K562 (cell line): ENCODE data around the gene ATP6V0E1. TPM values are rescaled to one million over a fixed set of nuclear protein-coding genes. Genes with fewer than 3 reads are reported as not detected.

ENCODE experiments used
- BMI1 ChIP-seq: fragments of 150-350 bp; IDR thresholded peaks from 2 replicates; pipeline ENCODE4 v1.6.1; 2014; ENCODE audit warnings: low read length
- CBFA2T3 ChIP-seq: fragments of 450-650 bp; IDR thresholded peaks from 2 replicates; pipeline ENCODE4 v1.6.1; 2017
- CHD4 ChIP-seq: fragments of 200-600 bp; sonication (generic); IDR thresholded peaks from 3 replicates; pipeline ENCODE4 v1.6.1; 2012; ENCODE audit warnings: low read depth, mild to moderate bottlenecking, mixed read lengths, low read length, inconsistent platforms; ENCODE audit not compliant: insufficient read depth, insufficient replicate concordance, poor library complexity, severe bottlenecking
- DLX4 ChIP-seq: fragments of 250-450 bp; sonication (Bioruptor Pico); IDR thresholded peaks from 2 replicates; pipeline ENCODE4 v1.6.1; 2021; ENCODE audit warnings: mild to moderate bottlenecking
- DPF2 ChIP-seq: fragments of 450-650 bp; IDR thresholded peaks from 2 replicates; pipeline ENCODE4 v1.6.1; 2016
- FOXJ3 ChIP-seq: sonication (generic); formaldehyde crosslinking; IDR thresholded peaks from 2 replicates; pipeline ENCODE4 v1.4.0; 2020; ENCODE audit warnings: mild to moderate bottlenecking, missing genetic modification reagents
- FOXM1 ChIP-seq, 2 experiments: fragments of 450-650 bp in 1 of 2; sonication (generic) in 1 of 2; formaldehyde crosslinking in 1 of 2; IDR thresholded peaks; 2 replicates each; pipeline versions ENCODE4 v1.6.1 to v1.9.0; 2017 to 2022; ENCODE audit warnings: low read depth in 2 of 2, mild to moderate bottlenecking in 2 of 2, missing genetic modification reagents in 1 of 2, moderate library complexity in 1 of 2
- GTF2A2 ChIP-seq: IDR thresholded peaks from 2 replicates; pipeline ENCODE4 v1.6.1; 2016; ENCODE audit warnings: mild to moderate bottlenecking, missing genetic modification characterization, missing compliant biosample characterization
- IFI16 ChIP-seq: fragments of 250-450 bp; sonication (Bioruptor Pico); IDR thresholded peaks from 2 replicates; pipeline ENCODE4 v2.1.2; 2022; ENCODE audit warnings: mild to moderate bottlenecking, inconsistent platforms
- KDM1A ChIP-seq, 2 experiments: fragments of 450-650 bp; IDR thresholded peaks; 2 replicates each; pipeline ENCODE4 v1.6.1; 2016; ENCODE audit warnings: mild to moderate bottlenecking in 2 of 2
- KLF13 ChIP-seq: fragments of 450-650 bp; IDR thresholded peaks from 2 replicates; pipeline ENCODE4 v1.6.1; 2016; ENCODE audit warnings: missing genetic modification characterization, low read depth, mild to moderate bottlenecking, missing compliant biosample characterization, moderate library complexity, borderline replicate concordance
- LCOR ChIP-seq: sonication (generic); formaldehyde crosslinking; IDR thresholded peaks from 2 replicates; pipeline ENCODE4 v1.8.0; 2022; ENCODE audit warnings: mild to moderate bottlenecking, missing genetic modification reagents
- NBN ChIP-seq: fragments of 450-650 bp; IDR thresholded peaks from 2 replicates; pipeline ENCODE4 v1.6.1; 2016; ENCODE audit warnings: low read depth, mild to moderate bottlenecking
- NCOA6 ChIP-seq: fragments of 450-650 bp; IDR thresholded peaks from 2 replicates; pipeline ENCODE4 v1.6.1; 2017; ENCODE audit warnings: mild to moderate bottlenecking
- NFE2 ChIP-seq: IDR thresholded peaks from 2 replicates; pipeline ENCODE4 v1.6.1; 2014; ENCODE audit warnings: antibody characterized with exemption, low read depth
- POLR3G ChIP-seq: IDR thresholded peaks from 2 replicates; pipeline ENCODE4 v1.6.1; 2011; ENCODE audit not compliant: insufficient read length, insufficient replicate concordance; ENCODE audit errors: extremely low read depth
- RUNX1 ChIP-seq: sonication (generic); IDR thresholded peaks from 2 replicates; pipeline ENCODE4 v1.6.1; 2016; ENCODE audit warnings: antibody characterized with exemption, low read depth
- SIX5 ChIP-seq, 2 experiments: IDR thresholded peaks; 2 replicates each; pipeline ENCODE4 v1.6.1; 2011; ENCODE audit warnings: low read length in 2 of 2, borderline replicate concordance in 1 of 2, low read depth in 1 of 2, mild to moderate bottlenecking in 1 of 2, moderate library complexity in 1 of 2; ENCODE audit not compliant: insufficient read depth in 1 of 2
- SRF ChIP-seq, 2 experiments: fragments of 250-450, 450-650 bp in 1 of 2; sonication (Bioruptor Pico) in 1 of 2; sonication (generic) in 1 of 2; formaldehyde crosslinking; IDR thresholded peaks; 2 replicates each; pipeline versions ENCODE4 v1.5.0 to v1.5.1; 2020 to 2022; ENCODE audit warnings: mild to moderate bottlenecking in 1 of 2, missing genetic modification reagents in 1 of 2
- THAP7 ChIP-seq: fragments of 250-450 bp; sonication (Bioruptor Pico); IDR thresholded peaks from 2 replicates; pipeline ENCODE4 v1.5.0; 2021
- XRCC4 ChIP-seq: IDR thresholded peaks from one replicate; pipeline ENCODE4 v1.6.1; 2011; ENCODE audit not compliant: insufficient read depth, insufficient read length; ENCODE audit errors: extremely low read depth
- ZBTB1 ChIP-seq: sonication (generic); formaldehyde crosslinking; IDR thresholded peaks from 2 replicates; pipeline ENCODE4 v1.8.1; 2023; ENCODE audit warnings: missing genetic modification reagents, low read depth, mild to moderate bottlenecking, borderline replicate concordance
- ZBTB17 ChIP-seq: fragments of 450-650 bp; formaldehyde crosslinking; IDR thresholded peaks from 2 replicates; pipeline ENCODE4 v1.4.0; 2020; ENCODE audit warnings: mild to moderate bottlenecking
- ZNF212 ChIP-seq: fragments of 450-650 bp; formaldehyde crosslinking; IDR thresholded peaks from 2 replicates; pipeline ENCODE4 v1.4.0; 2020; ENCODE audit warnings: mild to moderate bottlenecking
- ZNF282 ChIP-seq: sonication (generic); formaldehyde crosslinking; IDR thresholded peaks from 2 replicates; pipeline ENCODE4 v1.8.1; 2023; ENCODE audit warnings: missing genetic modification reagents
- ZNF354B ChIP-seq: fragments of 250-450 bp; sonication (Bioruptor Pico); IDR thresholded peaks from 2 replicates; pipeline ENCODE4 v1.4.0; 2020
- ZNF41 ChIP-seq: fragments of 250-450 bp; sonication (Bioruptor Pico); conservative IDR thresholded peaks from 2 replicates; pipeline ENCODE4 v1.4.0; 2020; ENCODE audit warnings: mild to moderate bottlenecking
- ZNF699 ChIP-seq: fragments of 250-450 bp; sonication (Bioruptor Pico); IDR thresholded peaks from 2 replicates; pipeline ENCODE4 v1.8.0; 2021; ENCODE audit warnings: mild to moderate bottlenecking, moderate library complexity; ENCODE audit not compliant: insufficient replicate concordance
- polyA plus RNA-seq, 8 experiments: library from polyadenylated mRNA; depleted of rRNA in 4 of 8; stranded (reverse) in 5 of 8; unstranded in 3 of 8; fragments of >200 nt; fragmentation: Nextera tagmentation in 2 of 8; fragmentation: Illumina TruSeq in 1 of 8; extraction: Ambion mirVana in 2 of 8; extraction: Trizol in 1 of 8; gene quantifications; 2 replicates each; pipeline versions ENCODE4 v1.2.1 to v1.2.3, GENCODE V29; 2011 to 2014; ENCODE audit warnings: inconsistent platforms in 1 of 8, missing spikeins in 1 of 8
- total RNA-seq, 7 experiments: library from RNA; depleted of rRNA in 6 of 7; stranded (reverse); fragments of >200 nt in 6 of 7; fragmentation: Illumina TruSeq in 2 of 7; extraction: Trizol in 2 of 7; gene quantifications; 2 replicates each; pipeline versions ENCODE4 v1.2.1 to v1.2.3, GENCODE V29; 2011 to 2021; ENCODE audit warnings: low replicate concordance in 1 of 7
- TF ChIP-seq, protein P1 (sequence below): fragments of 450-650 bp; IDR thresholded peaks from 2 replicates; pipeline ENCODE4 v1.6.1; 2016; ENCODE audit warnings: missing biosample characterization, missing genetic modification characterization

ATP6V0E1 gene
- total and polyA plus RNA-seq, 9 of the 15 experiments (the other 6 are each of a cell fraction or from before 2014, with no cell fraction given) = 63.8 to 395 (median 112) TPM

GRCh38 chr5:173055983-173056782 is 72.6 kb downstream of the ATP6V0E1 start, which contains the start of gene CREBRF (continued):
- no peak for TF ChIP-seq BMI1
- no peak for TF ChIP-seq ZNF212 (CRISPR knock-in tag)
- no peak for TF ChIP-seq DLX4 (CRISPR knock-in tag)
- no peak; the same call in 1 of the 2 replicates for TF ChIP-seq NBN
- no peak for TF ChIP-seq POLR3G
- TF ChIP-seq CHD4 = no peak
- no peak; the same call in 1 of the 2 replicates for TF ChIP-seq ZBTB1 (CRISPR knock-in tag)
- TF ChIP-seq XRCC4 = no peak
- no peak for TF ChIP-seq NCOA6
- TF ChIP-seq FOXM1 (IDR thresholded peaks at IDR 0.05; ENCODE audit: low read depth) = no peak
- peak; percentile 58; the same call in 1 of the 2 replicates for TF ChIP-seq FOXM1 (CRISPR knock-in tag; IDR thresholded peaks at IDR 0.05; ENCODE audit: low read depth)
- no peak for TF ChIP-seq ZNF282 (CRISPR knock-in tag)
- no peak for TF ChIP-seq IFI16
- no peak for TF ChIP-seq KDM1A (IDR thresholded peaks at IDR 0.05)
- peak; percentile 93 for TF ChIP-seq KLF13 (tag)
- TF ChIP-seq CBFA2T3 = 0 out of 2 replicates have a peak, but pooled peaks have one; percentile 11
- no peak for TF ChIP-seq NFE2
- peak in 1 of 2 experiments; percentile 75; a peak in 2 of 4 replicates for TF ChIP-seq SRF (CRISPR knock-in tag; IDR thresholded peaks at IDR 0.05)
- TF ChIP-seq ZBTB17 (CRISPR knock-in tag) = 0 out of 2 replicates have a peak, but pooled peaks have one; percentile 26
- no peak for TF ChIP-seq ZNF354B (CRISPR knock-in tag)
- TF ChIP-seq SIX5 (IDR thresholded peaks at IDR 0.05; ENCODE audit: borderline replicate concordance in 1 of 2, insufficient read depth in 1 of 2, low read depth in 1 of 2, low read length in 2 of 2) = peak in 1 of 2 experiments; percentile 25; a peak in 1 of 4 replicates
- TF ChIP-seq RUNX1 = no peak
- TF ChIP-seq, protein P1, sequence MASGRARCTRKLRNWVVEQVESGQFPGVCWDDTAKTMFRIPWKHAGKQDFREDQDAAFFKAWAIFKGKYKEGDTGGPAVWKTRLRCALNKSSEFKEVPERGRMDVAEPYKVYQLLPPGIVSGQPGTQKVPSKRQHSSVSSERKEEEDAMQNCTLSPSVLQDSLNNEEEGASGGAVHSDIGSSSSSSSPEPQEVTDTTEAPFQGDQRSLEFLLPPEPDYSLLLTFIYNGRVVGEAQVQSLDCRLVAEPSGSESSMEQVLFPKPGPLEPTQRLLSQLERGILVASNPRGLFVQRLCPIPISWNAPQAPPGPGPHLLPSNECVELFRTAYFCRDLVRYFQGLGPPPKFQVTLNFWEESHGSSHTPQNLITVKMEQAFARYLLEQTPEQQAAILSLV = no peak
- peak; percentile 34; the same call in 1 of the 2 replicates for TF ChIP-seq DPF2
- TF ChIP-seq FOXJ3 = no peak
- no peak for TF ChIP-seq THAP7 (CRISPR knock-in tag)
- TF ChIP-seq GTF2A2 = no peak
- TF ChIP-seq ZNF699 = no peak
- no peak for TF ChIP-seq ZNF41 (CRISPR knock-in tag)
- 0 out of 2 replicates have a peak, but pooled peaks have one; percentile 56 for TF ChIP-seq LCOR
